AG08396 (cell line): Measurements from ENCODE around the gene TYMP.
"Not testable (repeated sequence)": the region's sequence is repeated elsewhere in the genome, so short reads cannot be mapped to it uniquely, and the experiment has no call there.

Experiments used
- DNase-seq: peaks from one replicate; pipeline ENCODE4 v3.0.0; 2012; ENCODE audit warnings: low spot score, mixed read lengths

TYMP gene

GRCh38 chr22:50541667-50542026, 11.8 kb upstream of the TYMP start:
- peak; percentile 75 for DNase-seq

- no peak for DNase-seq
Measured at GRCh38 chr22:50540381-50540780, 10.6 kb upstream of the TYMP start.

GRCh38 chr22:50537765-50538164, 8.0 kb upstream of the TYMP start:
- DNase-seq: no peak

- DNase-seq: no peak
Measured at GRCh38 chr22:50536226-50536625, 6.4 kb upstream of the TYMP start.

GRCh38 chr22:50535113-50535512, 5.3 kb upstream of the TYMP start:
- no peak for DNase-seq

GRCh38 chr22:50533856-50534711, 4.3 kb upstream of the TYMP start:
- not testable (repeated sequence) for DNase-seq

- DNase-seq: no peak
Measured at GRCh38 chr22:50532824-50533796, 3.3 kb upstream of the TYMP start.

- DNase-seq: peak; percentile 85
Measured at GRCh38 chr22:50531962-50532674, 2.3 kb upstream of the TYMP start.

GRCh38 chr22:50531546-50531961, 1.7 kb upstream of the TYMP start:
- DNase-seq: no peak

GRCh38 chr22:50530877-50531545, 1.2 kb upstream of the TYMP start:
- DNase-seq: peak; percentile 81

GRCh38 chr22:50530580-50530876, 716 bp upstream of the TYMP start:
- DNase-seq: no peak

- no peak for DNase-seq
Measured at GRCh38 chr22:50529416-50529896, 356 bp downstream of the TYMP start.

GRCh38 chr22:50528682-50529415, 963 bp downstream of the TYMP start:
- DNase-seq: no peak

- DNase-seq: no peak
Measured at GRCh38 chr22:50527921-50528681, 1.7 kb downstream of the TYMP start.

- no peak for DNase-seq
Measured at GRCh38 chr22:50526834-50527801, 2.7 kb downstream of the TYMP start.

GRCh38 chr22:50526108-50526833, 3.5 kb downstream of the TYMP start:
- peak; percentile 83 for DNase-seq

GRCh38 chr22:50525858-50526107, 4.0 kb downstream of the TYMP start:
- DNase-seq: no peak

GRCh38 chr22:50525104-50525857, 4.5 kb downstream of the TYMP start, which contains the start of gene SCO2:
TSS of gene SCO2 (minus strand) at chr22:50525598. CDS start at chr22:50524411, 1,187 bp downstream.
- DNase-seq: peak; percentile 100
